Left lung (tissue), 10 donors: Measurements from ENCODE around the gene CACNA1C. TPM values are rescaled to one million over a fixed set of nuclear protein-coding genes. Genes with fewer than 3 reads are reported as not detected.

ENCODE experiments used
- ATAC-seq: fragments of 200-7000 bp; cut with Tn5 transposase; one replicate; pipeline ENCODE4 v1.9.1; 2020; ENCODE audit warnings: moderate library complexity
- DNase-seq, 4 donors: peaks; one replicate each; pipeline ENCODE4 v3.0.0-alpha.2; 2013 to 2020
- H3K27ac ChIP-seq, 2 donors: fragments of 200-600 bp; sonication (generic) in 1 of 2; one replicate each; pipeline versions ENCODE4 v1.5.0 to v1.8.0; 2020 to 2021
- H3K27me3 ChIP-seq, 2 donors: fragments of 200-600 bp; sonication (generic) in 1 of 2; one replicate each; pipeline versions ENCODE4 v1.5.0 to v1.8.0; 2020 to 2021
- H3K36me3 ChIP-seq, 2 donors: fragments of 200-600 bp; sonication (generic) in 1 of 2; one replicate each; pipeline versions ENCODE4 v1.5.0 to v1.8.0; 2020 to 2021
- H3K4me1 ChIP-seq, 2 donors: fragments of 200-600 bp; one replicate each; pipeline ENCODE4 v1.8.0; 2021
- H3K4me3 ChIP-seq, 2 donors: fragments of 200-600 bp; sonication (generic) in 1 of 2; one replicate each; pipeline versions ENCODE4 v1.5.0 to v1.8.0; 2020 to 2021; ENCODE audit warnings: mild to moderate bottlenecking in 1 of 2
- H3K9me3 ChIP-seq, 2 donors: fragments of 200-600 bp; sonication (generic) in 1 of 2; one replicate each; pipeline versions ENCODE4 v1.5.0 to v1.8.0; 2020 to 2021
- CTCF ChIP-seq, 2 donors: fragments of 200-600 bp; sonication (generic) in 1 of 2; IDR thresholded peaks; one replicate each; pipeline versions ENCODE4 v1.5.0 to v1.8.0; 2021; ENCODE audit warnings: antibody characterized with exemption in 2 of 2
- intact Hi-C, 2 donors: fragments of 100-400 bp; cut with DNase I; formaldehyde crosslinking; loops; one replicate each; pipeline versions ENCODE4 v1.11.2 to v1.14.2; 2022
- polyA plus RNA-seq, 6 donors: library from polyadenylated mRNA; unstranded; fragments of 120-200 nt; gene quantifications; one replicate each; pipeline ENCODE4 v1.2.1, GENCODE V29; 2013; ENCODE audit not compliant: insufficient read length in 6 of 6
- total RNA-seq, 2 donors: library from RNA; stranded (reverse); fragmentation: NEBNext Ultra II Directional; extraction: Animal tissue kit (Norgen Biotek cat#: 25700); gene quantifications; one replicate each; pipeline ENCODE4 v1.2.1, GENCODE V29; 2021
- donor health status: DM: no; HTN: yes; CAD: no.
- donor health status: DM: no; HTN: no; CAD: no.

The CACNA1C gene
- total and polyA plus RNA-seq, 8 donors: 11.9 to 21.9 (median 14.2) TPM

- intact Hi-C loops: no loop called here
- H3K9me3 ChIP-seq: no peaks in the 10 kb centered on the region
- H3K4me1 ChIP-seq: no peaks in the 10 kb centered on the region
- ATAC-seq (no peak), DNase-seq (no peak)
- no peaks in the 10 kb centered on the region for H3K27me3 ChIP-seq
- no peaks in the 10 kb centered on the region for H3K36me3 ChIP-seq
- no peak overlapping the region for H3K4me3 ChIP-seq
- H3K27ac ChIP-seq: no peak overlapping the region
- no peak for TF ChIP-seq CTCF (IDR thresholded peaks at IDR 0.05)
These were observed 168.3 kb downstream of the CACNA1C start for GRCh38 chr12:2221030-2221621.

- H3K9me3 ChIP-seq: no peaks in the 10 kb centered on the region
- no peak for DNase-seq
- H3K4me1 ChIP-seq: no peaks in the 10 kb centered on the region
These were observed 169.9 kb downstream of the CACNA1C start for GRCh38 chr12:2222691-2223090.

DNA sequence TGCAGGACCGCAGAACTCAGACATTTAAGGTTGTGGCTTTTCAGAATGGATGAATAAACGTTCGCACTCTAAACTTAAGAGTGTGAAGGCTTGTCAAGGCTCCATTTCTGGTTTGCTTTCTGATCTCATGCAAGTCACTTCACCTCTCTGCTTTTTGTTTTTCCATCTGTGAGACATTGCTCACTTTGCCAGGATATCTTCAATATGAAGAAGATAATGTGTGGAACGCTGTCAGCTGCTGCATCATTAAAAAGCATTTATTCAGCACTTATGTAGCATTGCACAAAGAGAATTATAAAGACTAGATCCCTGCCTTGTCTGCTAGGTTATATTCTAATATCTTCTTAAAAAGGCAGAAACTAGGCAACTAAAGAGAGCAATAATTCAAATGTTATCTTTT is 172.2 kb downstream of the CACNA1C start:
- no peak for DNase-seq
- Histone ChIP-seq H3K9me3 (no peaks in the 10 kb centered on the region), H3K27ac (no peak overlapping the region), H3K36me3 (no peaks in the 10 kb centered on the region), H3K4me1 (no peaks in the 10 kb centered on the region), H3K27me3 (peaks cover 0 to 6% of the 10 kb centered on the region in 2 donors), H3K4me3 (no peak overlapping the region)
- TF ChIP-seq CTCF (IDR thresholded peaks at IDR 0.05): no peak
- intact Hi-C loops: no loop called here
- ATAC-seq: no peak

More at GRCh38 chr12:2222691-2223090, 169.9 kb downstream of the CACNA1C start:
- H3K4me3 ChIP-seq: no peak overlapping the region
- ATAC-seq: no peak
- intact Hi-C loops: no loop called here
- no peak for TF ChIP-seq CTCF (IDR thresholded peaks at IDR 0.05)
- H3K27ac ChIP-seq: no peak overlapping the region
- no peaks in the 10 kb centered on the region for H3K36me3 ChIP-seq
- no peaks in the 10 kb centered on the region for H3K27me3 ChIP-seq

GRCh38 chr12:2225696-2226095 is 172.9 kb downstream of the CACNA1C start:
- H3K4me3 ChIP-seq: no peak overlapping the region
- DNase-seq: no peak
- no peaks in the 10 kb centered on the region for H3K36me3 ChIP-seq
- TF ChIP-seq CTCF (IDR thresholded peaks at IDR 0.05): no peak
- no peak overlapping the region for H3K27ac ChIP-seq
- peaks cover 0 to 13% of the 10 kb centered on the region in 2 donors for H3K27me3 ChIP-seq
- no peaks in the 10 kb centered on the region for H3K9me3 ChIP-seq
- no peaks in the 10 kb centered on the region for H3K4me1 ChIP-seq
- intact Hi-C loops: no loop called here
- ATAC-seq: no peak

DNA sequence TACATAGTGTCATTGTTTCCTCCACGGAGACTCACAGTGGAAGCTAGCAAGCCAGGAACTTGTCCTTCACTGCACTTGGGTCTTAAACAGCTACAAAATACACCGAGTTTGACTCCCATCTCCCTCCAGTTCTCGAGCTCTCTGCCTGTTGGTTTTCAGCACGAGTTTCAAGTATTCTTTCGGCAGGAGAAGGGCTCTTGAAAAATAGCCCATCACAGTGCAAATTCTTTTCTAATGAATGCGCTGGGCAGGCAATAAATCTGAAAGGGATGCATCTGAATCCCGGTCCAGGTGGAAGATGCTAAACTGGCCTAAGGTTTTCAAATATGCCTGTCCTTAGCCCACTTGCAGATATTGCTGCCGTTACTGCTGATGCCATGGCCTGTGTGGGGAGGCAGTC is 173.9 kb downstream of the CACNA1C start:
- H3K4me1 ChIP-seq: no peaks in the 10 kb centered on the region
- no peak for TF ChIP-seq CTCF (IDR thresholded peaks at IDR 0.05)
- H3K4me3 ChIP-seq: no peak overlapping the region
- peaks cover 0 to 22% of the 10 kb centered on the region in 2 donors for H3K27me3 ChIP-seq
- H3K36me3 ChIP-seq: no peaks in the 10 kb centered on the region
- H3K27ac ChIP-seq: no peak overlapping the region
- intact Hi-C loops: no loop called here
- H3K9me3 ChIP-seq: no peaks in the 10 kb centered on the region
- ATAC-seq (no peak), DNase-seq (no peak)
